HG02759 (cell line): Measurements from ENCODE around the gene SPTLC1.

ENCODE experiments used
- ATAC-seq: cut with Tn5 transposase; IDR thresholded peaks from one replicate; pipeline ENCODE4 v1.9.1; 2021; ENCODE audit warnings: mild to moderate bottlenecking, moderate library complexity; ENCODE audit not compliant: unreplicated experiment

Gene SPTLC1

GRCh38 chr9:91985692-91986091 is 129.5 kb downstream of the SPTLC1 start:
- ATAC-seq: no peak
